Activated CD8-positive, alpha-beta memory T cell treated with anti-CD3 and anti-CD28 coated beads, Interleukin-2, amount 50 U/mL, for 24 hours (primary cell): ENCODE results near the gene WASF2.
"Not testable (repeated sequence)": the region's sequence is repeated elsewhere in the genome, so short reads cannot be mapped to it uniquely, and the experiment has no call there.

Experiments
- DNase-seq: peaks from one replicate; pipeline ENCODE4 v3.0.0-alpha.2; 2020; ENCODE audit errors: extremely low read depth

The WASF2 gene

GRCh38 chr1:27521861-27522431 lies 32.0 kb upstream of the WASF2 start:
- DNase-seq = no peak

- DNase-seq = no peak
Measured at GRCh38 chr1:27521336-27521831, 31.4 kb upstream of the WASF2 start.

- no peak for DNase-seq
Measured at GRCh38 chr1:27520651-27521050, 30.7 kb upstream of the WASF2 start.

- no peak for DNase-seq
Measured at GRCh38 chr1:27519331-27520258, 29.6 kb upstream of the WASF2 start.

- DNase-seq = no peak
Measured at GRCh38 chr1:27518808-27519207, 28.8 kb upstream of the WASF2 start.

GRCh38 chr1:27517907-27518718 lies 28.1 kb upstream of the WASF2 start:
- no peak for DNase-seq

GRCh38 chr1:27517301-27517700 lies 27.3 kb upstream of the WASF2 start:
- no peak for DNase-seq

- DNase-seq = no peak
Measured at GRCh38 chr1:27515626-27516025, 25.7 kb upstream of the WASF2 start.

GRCh38 chr1:27513958-27514357 lies 24.0 kb upstream of the WASF2 start:
- no peak for DNase-seq

GRCh38 chr1:27513528-27513927 lies 23.6 kb upstream of the WASF2 start:
- DNase-seq = no peak

GRCh38 chr1:27509127-27510080 lies 19.4 kb upstream of the WASF2 start:
- no peak for DNase-seq

GRCh38 chr1:27507960-27508665 lies 18.1 kb upstream of the WASF2 start:
- no peak for DNase-seq

GRCh38 chr1:27506703-27507102 lies 16.7 kb upstream of the WASF2 start:
- no peak for DNase-seq

GRCh38 chr1:27505420-27505680 lies 15.4 kb upstream of the WASF2 start:
- no peak for DNase-seq

- no peak for DNase-seq
Measured at GRCh38 chr1:27504588-27505419, 14.8 kb upstream of the WASF2 start.

- no peak for DNase-seq
Measured at GRCh38 chr1:27503844-27504587, 14.0 kb upstream of the WASF2 start.

GRCh38 chr1:27503033-27503432 lies 13.1 kb upstream of the WASF2 start:
- no peak for DNase-seq

- DNase-seq = not testable (repeated sequence)
Measured at GRCh38 chr1:27501159-27501558, 11.2 kb upstream of the WASF2 start.

GRCh38 chr1:27499142-27499541 lies 9.2 kb upstream of the WASF2 start:
- DNase-seq = no peak
